ENCODE results near the gene TMEM132D.
"Not testable (repeated sequence)": the region's sequence is repeated elsewhere in the genome, so short reads cannot be mapped to it uniquely, and the experiment has no call there.

Gene TMEM132D

DNA sequence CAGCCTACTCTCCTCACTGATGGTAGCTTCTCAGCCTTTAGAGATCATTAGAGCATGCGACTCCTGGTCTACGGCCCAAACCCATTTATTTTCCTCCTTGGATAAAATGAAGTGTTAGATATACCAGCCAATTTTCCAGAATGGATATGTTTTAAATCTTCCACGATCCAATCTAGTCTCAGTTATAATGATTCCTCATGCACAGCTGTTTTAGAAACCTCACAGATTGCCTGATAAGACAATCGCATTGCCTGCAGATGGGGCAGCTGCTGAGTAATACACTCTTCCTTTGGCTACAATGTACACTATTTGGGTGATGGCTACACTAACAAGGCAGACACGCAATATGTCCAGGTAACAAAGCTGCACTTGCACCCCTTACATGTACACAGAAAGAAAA lies 823.4 kb downstream of the TMEM132D start:
- DNase-seq = no peak

DNA sequence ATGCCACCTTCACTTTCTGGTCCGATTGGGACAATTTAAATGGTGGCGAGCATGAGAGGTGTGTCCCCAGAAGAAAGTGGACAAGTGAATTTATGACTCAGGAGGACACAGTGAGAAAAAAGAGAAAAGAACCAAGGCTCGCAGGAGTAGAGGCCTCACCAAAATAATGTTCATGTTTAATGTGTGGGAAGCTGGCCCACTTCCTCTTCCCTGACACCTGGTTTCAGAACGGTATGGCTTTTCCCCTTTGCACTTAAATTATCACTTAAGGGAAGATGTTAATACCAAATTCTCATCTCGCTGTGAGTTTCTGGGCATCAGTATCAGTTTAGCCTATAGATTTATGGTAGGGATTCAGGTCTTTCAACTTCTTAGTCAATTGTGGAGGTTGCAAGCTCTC lies 824.1 kb downstream of the TMEM132D start:
- no peak for DNase-seq

DNA sequence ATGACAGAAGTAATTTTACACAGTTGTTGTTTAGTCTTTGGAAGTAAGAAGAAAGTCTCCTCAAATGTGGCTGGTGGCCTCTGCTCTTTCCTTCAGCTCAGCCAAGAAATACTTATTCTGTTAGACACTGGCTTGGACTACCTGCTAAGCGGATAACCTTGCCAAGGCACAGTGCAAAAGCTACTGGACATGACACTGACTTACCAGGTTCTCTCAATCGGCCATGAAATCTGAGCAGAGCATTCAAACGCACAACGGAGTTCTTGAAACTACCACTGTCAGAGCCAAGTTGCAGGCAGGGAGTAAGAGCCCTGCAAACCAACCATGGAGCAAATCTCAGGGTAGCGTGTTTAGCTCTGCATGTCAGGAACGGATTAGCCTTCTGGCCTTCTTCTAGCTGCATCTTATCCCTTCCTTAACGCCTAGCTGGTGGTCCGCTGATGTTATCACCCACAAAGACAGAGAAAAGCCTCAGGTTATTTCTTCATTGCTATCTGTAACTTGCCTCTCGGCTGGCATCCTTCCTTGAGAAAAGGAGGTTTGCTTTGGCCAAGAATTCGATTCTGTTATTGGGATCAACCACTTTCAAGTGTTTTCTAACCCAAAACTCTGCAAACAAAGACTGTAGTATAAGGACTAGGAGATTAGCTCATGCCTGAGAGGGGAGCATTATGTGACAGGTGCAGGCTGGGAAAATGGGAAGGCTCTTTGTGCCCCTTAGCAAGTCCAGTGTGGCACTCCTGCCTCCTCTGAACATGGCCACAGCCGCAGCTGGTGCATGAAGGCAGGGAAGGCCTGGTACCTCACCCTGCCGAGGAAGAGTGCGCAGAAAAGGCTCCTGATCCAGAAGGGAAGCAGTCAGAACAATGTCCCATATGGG lies 827.1 kb downstream of the TMEM132D start:
- no peak for DNase-seq

DNA sequence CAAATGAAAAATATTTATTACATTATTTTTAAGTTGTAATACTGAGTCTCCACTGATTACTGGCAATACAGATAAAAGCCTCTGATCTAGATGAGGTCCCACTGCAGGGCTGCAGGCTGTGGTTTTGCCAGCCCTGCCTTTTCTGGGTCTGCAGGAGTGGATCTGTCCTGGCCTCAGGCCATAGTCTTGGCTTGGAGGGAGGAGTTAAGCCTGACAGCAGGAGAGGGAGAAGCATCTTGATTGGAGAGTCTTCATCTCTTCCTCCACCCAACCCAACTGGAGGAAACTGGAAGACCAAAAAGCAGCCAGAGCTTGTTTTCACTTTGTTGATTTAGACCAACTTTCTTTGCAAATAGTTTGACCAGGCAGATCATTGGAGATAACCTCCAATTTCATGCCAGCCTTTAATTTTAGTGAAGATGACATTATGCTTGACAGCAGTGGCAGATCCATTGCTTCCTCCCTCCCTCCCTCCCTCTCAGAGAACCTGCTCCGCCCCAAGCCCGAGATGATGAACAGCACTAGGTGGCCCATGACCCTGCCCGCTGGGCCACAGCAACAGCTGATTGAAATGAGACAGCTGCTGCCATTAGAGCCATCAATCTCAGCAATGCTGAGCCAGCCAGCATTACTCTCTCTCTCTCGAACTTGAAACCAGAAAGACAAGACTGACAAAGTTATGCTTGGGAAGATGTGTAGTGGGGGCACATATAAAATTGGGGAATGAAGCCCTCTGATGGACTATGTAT lies 828.2 kb downstream of the TMEM132D start:
- no peak for DNase-seq

DNA sequence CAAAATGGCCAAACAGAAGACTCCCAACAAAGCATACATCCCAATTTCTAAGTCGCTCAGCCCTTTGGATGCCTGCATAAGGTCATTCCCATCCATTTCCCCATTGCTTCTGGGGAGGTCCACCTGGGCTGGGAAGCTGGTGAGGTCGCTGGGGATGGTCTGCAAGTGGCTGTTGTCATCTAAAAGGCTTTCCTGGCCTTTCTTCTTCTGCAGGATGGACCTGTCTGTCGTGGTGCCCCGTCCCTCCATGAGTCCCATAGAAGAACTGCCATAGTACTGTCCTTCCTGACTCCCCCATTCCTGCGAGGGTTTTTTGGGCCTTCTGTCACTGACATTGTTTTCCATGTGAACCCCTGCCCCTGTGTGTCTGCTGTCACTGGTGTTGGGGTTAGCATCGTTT lies 829.4 kb downstream of the TMEM132D start:
- no peak for DNase-seq

DNA sequence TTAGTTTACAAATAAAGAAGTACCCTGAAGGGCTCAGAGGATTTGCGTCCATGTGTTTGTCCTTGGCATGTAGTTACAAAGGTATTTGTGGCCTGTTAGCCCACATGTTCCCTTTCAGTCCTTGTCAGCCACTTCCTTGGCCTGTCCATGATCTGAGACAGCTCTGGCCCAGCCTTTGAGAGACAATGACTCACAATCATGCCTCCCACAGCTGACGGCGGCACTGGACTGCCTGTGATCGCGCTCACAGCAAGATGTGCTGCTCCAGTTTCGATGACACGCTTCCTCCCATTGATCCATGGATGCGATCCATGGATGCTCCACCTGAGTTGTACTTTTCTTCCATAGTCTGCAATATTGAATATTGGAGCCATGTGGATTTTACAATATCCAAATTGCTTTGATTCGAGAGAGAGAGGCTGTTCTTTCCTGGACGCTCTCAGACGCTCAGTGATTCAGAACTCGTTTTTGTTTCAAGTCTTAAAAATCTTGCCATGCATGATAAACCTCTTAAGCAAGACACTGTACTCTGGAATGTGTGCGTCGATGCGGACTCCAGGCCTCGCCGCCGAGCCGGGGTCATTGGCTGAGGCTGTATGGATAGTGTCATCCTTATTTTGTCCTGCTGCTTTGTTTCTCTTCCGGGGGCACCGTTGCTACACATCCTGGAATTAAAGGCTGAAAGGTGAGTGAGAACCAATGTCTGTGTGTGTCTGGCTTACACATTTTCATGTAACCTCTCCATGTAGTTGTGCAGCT lies 830.5 kb downstream of the TMEM132D start:
- no peak for DNase-seq

DNA sequence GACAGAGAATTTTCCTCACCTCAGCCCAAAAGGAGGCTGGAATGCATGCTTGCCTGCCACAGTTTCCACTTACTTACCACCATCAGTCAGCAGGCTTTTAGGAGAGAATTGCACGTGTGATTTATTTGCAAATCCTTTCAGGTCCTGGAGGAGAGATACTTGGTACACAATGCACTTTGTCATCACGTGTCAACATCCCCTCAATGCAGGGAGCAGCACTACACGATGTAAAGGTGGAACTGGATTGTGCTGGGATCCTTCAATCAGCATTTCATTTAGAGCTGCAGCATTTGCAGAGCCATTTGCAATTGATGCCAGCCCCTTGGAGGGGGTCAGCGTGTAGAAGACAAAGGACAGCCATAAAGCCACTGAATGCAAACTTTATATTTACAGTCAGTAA lies 832.5 kb downstream of the TMEM132D start:
- DNase-seq = no peak

DNA sequence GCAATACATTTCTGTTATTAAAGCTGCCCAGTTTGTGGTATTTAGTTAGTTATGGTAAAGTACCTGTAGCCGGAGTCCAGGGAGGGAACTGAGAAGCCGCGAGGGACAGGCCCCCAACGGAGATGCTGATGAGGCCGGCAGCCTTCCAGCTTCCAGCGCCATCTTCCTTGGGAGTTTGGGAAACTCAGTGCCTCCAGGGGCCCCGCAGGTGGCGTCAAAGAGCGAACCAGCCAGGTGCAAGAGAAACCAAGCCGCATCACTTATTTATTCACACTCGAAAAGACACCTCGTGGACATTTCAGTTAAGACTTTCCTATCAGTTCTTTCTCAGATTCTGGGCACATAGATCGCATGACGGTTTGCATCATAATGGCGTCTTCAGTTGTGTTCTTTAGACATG lies 833.9 kb downstream of the TMEM132D start:
- no peak for DNase-seq

DNA sequence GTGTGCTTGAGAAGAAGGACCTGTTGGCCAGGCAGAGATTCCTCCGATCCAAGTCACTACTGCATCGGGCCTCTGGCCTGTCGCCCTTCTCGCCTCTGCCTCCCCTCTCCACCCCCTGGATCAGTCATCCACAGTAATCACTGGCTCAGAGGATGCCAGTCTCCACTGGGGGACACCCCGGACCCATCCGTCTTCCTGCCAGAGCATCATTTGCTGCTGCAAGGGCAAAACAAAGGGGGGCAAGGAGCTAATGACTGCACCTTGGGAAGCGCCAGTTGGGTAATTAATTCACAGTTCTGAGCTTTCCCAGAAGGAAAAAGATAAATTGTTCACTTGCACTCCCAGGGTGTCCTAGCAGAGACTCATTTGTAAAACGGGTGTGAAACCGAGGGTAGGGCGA lies 835.1 kb downstream of the TMEM132D start:
- DNase-seq = no peak

DNA sequence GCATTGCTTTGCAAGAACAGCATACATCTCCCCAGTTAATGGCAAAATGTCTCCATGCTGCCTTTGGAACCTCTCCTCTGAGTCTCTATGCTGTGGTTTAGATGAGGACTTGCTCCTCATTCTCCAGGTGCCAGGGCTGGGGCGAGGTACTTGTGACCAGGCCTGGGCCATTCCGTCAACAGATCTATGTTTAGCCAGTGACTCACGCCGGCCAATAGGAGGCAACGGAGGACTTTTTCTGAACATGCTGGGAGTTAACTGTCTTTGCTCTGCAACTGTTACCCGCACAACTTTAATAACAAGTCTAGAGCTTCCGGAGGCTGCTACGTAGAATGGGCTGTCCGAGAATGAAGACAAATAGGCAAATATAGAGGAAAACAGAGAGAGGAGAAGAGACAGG lies 836.3 kb downstream of the TMEM132D start:
- no peak for DNase-seq

DNA sequence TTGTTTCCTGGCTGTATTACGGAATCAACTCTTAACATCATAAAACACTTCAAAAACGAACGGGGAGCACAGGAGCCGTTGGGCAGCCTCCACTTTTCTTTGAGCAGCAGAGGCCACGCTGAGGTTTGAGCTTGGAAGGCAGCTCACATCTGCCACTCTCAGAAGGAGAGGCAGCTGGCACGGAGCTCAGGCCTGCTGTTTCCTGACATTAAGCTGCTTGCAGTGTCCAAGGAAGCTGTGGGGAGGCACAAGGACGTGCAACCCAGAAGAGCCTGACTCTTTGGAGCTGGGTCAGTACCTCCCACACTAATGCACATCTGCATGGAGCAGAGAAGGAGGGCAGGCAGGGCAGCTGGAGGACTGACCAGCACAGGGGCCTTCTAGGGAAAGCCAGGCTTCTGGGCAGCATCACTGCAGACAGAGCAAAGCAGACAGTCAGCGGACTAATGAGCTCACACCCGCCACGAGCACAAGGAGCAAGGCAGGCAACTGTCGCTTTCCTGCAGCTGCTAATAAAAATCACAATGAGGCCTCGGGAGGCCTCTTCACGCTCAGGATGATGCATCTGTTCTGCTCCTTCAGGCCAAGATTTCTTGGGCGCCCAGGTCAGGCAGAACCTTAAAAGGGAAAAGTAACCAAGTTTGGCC lies 839.5 kb downstream of the TMEM132D start:
- no peak for DNase-seq

DNA sequence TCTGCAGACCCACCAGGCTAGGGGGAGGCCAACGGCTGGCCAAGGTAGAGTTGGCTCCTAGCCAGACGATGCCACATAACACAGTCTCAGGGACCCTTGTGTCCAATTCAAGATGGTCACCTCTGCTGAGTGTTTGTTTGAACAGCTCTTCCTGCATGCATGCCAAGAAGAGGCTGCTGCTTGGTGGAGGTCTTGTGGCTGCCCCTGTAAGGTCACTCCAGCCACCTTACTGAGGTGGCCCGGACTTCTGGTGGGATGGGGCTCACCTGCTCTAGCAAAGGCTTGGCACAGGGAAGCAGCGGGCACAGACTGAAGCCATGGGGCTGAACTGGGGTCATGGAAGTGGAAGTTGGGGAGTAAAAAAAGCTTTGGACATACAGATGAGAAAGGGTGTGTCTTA lies 840.2 kb downstream of the TMEM132D start:
- DNase-seq = no peak

DNA sequence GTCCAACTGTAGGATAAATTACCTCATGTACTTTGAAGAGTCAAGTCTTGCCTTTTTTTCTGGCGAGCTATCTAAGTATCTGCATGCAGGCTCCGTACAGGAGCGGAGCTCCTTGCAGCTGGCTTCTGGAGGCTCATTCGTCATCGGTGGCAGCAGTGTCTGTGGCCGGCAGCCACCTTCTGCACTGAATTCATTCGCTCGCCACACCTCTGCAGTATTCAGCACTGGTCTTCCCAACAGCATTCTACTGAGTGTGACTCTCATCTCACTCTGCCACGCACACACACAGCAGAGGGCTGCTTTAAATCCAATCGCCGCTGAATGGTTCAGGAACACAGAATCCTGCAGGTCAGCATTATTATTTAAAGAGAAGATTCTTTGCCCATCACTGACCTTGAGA lies 850.6 kb downstream of the TMEM132D start:
- DNase-seq = no peak

DNA sequence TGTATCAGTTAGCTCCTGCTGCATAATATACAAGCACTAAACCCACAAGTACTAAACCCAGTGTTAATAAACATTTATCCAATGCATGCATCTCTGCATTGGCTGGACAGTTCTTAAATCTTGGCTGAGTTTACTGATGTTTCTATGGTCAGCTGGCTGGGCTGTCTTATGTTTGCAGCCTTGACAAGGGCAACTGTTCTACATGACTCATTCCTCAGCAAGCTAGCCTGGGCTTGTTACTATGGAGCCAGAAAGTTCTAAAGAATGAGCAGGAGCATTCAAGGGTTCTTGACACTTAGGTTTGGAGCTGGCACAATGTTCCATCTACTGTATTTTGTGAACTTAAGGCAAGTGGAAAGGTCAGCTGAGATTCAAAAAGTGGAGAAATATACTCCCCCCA lies 851.5 kb downstream of the TMEM132D start:
- DNase-seq = no peak

DNA sequence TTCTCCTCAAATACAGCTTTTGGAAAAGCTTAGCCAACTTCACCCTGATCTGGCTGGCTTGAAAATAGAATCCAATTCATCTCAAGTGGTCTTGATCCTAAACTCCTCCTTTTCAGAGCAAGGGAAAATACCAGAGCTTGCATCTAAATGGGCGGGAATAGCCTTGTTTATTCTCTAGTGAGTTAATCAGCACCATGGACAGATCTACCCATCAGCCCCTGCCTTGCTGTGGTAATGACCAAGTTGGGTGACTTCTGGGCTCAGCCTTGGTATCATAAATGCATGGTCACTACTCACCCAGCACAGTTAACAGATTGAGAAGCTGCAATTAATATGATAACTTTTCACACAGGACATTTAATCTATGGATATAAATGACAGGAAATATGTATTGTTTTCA lies 853.9 kb downstream of the TMEM132D start:
- DNase-seq = no peak

DNA sequence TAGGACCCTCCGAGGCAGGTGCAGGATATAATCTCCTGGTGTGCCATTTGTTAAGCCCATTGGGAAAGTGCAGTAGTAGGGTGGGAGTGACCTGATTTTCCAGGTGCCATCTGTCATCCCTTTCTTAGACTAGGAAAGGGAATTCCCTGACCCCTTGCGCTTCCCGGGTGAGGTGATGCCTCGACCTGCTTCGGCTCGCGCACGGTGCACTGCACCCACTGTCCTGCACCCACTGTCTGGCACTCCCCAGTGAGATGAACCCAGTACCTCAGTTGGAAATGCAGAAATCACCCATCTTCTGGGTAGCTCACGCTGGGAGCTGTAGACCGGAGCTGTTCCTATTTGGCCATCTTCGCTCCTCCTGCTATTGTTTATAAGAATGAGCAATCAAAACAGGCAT lies 860.5 kb downstream of the TMEM132D start:
- not testable (repeated sequence) for DNase-seq

DNA sequence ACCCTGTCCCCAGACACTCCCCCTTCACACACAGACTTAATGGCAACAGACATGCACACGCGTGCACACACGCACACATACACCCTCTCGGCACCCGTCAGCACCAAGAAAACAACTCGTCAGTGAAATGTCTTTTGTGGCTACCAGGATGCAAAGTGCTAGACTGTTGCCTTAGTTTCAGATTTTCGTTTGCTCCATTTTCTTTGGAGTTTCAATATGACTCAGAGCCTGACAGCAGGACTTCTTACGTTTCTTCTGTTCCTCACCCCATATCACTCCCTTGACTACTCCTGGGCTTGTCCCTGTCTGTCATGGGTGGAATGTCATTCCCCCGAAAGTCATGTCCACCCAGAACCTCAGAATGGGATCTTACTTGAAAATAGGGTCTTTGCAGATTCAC lies 867.7 kb downstream of the TMEM132D start:
- no peak for DNase-seq

DNA sequence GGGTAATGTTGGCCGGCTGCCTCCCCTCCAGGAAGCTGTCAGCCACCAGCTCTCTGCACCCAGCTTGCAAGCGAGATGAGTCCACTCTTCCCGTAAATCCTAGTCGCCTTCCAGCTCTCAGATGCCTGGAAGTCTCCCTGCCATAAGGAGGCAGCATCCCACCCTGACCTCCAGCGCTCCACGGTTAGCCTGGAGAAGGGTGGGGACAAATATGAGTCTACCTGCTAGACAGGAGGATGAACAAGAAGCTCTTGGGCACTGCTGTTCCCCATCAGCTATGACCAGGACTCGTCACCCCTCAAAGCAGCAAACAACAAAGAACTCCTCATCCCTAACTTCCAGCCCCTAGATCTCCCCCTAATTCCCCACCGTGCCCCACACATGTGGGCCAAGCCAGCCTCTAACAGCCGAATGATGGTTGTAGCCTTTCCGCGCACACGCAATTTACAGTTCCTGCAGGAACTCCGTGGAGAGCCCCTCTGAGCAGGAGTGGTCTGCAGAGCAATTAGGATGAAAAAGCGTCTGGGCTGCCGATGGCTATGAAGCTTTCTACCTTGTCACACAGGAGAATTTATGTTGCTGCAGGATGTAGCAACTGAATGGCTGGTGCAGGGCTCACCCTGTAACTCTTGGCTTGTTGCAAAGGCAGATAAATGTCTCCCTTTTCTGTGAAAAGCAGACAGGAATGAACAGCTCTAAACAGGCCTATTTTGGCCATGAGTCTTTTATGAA lies 869.1 kb downstream of the TMEM132D start:
- DNase-seq = no peak

DNA sequence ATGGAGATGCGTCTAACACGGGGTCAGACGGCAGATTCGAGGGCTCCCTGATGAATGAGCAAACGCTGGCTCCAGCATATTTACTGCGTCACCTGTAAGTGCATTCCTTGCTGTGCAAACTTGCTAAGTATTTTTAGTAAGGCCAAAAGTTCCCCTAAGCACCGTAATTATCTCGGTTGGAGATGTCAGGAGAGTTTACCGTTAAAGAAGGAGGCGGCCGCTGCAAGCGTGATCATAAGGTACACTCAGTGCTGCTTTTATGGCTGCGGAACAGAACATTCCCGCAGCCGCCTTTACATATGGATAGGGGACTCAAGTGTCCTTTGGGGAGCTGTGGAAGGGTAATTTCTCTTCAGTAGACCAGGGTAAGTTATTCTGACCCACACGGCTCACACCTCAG lies 875.0 kb downstream of the TMEM132D start:
- DNase-seq = no peak

DNA sequence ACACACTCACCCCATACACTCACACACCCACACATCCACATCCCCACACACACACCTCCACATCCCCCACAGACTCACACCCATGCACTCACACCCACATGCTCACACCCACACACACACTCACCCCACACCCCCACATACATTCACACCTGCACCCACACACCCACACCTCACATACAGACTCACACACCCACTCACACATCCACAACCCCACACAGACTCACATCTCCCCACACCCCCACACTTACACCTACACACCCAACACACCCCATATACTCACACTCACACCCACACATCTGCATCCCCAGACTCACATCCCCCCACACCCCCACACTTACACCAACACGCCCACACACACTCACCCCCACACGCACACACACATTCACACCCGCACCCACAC lies 878.8 kb downstream of the TMEM132D start:
- no peak for DNase-seq
